Fibroblast of lung (primary cell): ENCODE data around the gene MBD5.

ENCODE experiments used
- CTCF ChIP-seq, 2 donors: IDR thresholded peaks in 1 of 2; conservative IDR thresholded peaks in 1 of 2; 1 replicate in 1 of 2; 2 replicates in 1 of 2; pipeline ENCODE4 v1.5.1; 2011 to 2012; ENCODE audit warnings: low read length in 2 of 2, control low read depth in 1 of 2, inconsistent platforms in 1 of 2, low read depth in 1 of 2, mild to moderate bottlenecking in 1 of 2
- EZH2 ChIP-seq: IDR thresholded peaks from 2 replicates; pipeline ENCODE4 v1.5.1; 2012; ENCODE audit warnings: low read length, control low read depth, mild to moderate bottlenecking; ENCODE audit errors: missing control alignments

- no peak for TF ChIP-seq CTCF (conservative IDR thresholded peaks at IDR 0.05 in 1 of 2, IDR thresholded peaks at IDR 0.05 in 1 of 2; ENCODE audit: low read depth in 1 of 2, low read length in 2 of 2)
- no peak for TF ChIP-seq EZH2
These were observed 174.0 kb downstream of the MBD5 start for GRCh38 chr2:148194882-148195281.
